ENCODE measurements around the gene EML1.

DNA sequence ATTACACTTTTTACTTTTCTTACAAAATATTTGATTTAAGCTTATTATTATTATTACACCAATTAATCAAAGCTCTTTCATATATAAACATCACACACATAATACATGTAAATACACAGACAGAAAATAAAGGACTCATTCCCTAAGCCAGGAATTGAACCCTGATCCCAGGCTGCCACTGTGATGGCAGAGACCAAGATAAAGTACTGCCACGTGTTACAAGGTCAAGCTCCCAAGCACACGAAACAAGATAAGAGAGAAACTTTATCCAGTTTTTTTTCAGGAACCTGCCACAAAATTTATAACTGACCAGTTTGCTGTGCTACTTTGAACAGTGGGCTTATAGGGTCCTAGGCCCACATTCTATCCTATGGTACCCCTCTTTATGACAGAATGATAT, 111.3 kb downstream of the EML1 start:
- TF ChIP-seq, protein P1, sequence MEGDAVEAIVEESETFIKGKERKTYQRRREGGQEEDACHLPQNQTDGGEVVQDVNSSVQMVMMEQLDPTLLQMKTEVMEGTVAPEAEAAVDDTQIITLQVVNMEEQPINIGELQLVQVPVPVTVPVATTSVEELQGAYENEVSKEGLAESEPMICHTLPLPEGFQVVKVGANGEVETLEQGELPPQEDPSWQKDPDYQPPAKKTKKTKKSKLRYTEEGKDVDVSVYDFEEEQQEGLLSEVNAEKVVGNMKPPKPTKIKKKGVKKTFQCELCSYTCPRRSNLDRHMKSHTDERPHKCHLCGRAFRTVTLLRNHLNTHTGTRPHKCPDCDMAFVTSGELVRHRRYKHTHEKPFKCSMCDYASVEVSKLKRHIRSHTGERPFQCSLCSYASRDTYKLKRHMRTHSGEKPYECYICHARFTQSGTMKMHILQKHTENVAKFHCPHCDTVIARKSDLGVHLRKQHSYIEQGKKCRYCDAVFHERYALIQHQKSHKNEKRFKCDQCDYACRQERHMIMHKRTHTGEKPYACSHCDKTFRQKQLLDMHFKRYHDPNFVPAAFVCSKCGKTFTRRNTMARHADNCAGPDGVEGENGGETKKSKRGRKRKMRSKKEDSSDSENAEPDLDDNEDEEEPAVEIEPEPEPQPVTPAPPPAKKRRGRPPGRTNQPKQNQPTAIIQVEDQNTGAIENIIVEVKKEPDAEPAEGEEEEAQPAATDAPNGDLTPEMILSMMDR (IDR thresholded peaks at IDR 0.05): no peak
- TF ChIP-seq POLR2A (IDR thresholded peaks at IDR 0.05): no peak

Measured in right lobe of liver (tissue), 4 donors.